ENCODE measurements around the gene USP7.
A peak's percentile ranks its signal among the peaks of the same experiment; 100 is the strongest.
"Not testable (repeated sequence)": the region's sequence is repeated elsewhere in the genome, so short reads cannot be mapped to it uniquely, and the experiment has no call there.

Gene USP7

DNA sequence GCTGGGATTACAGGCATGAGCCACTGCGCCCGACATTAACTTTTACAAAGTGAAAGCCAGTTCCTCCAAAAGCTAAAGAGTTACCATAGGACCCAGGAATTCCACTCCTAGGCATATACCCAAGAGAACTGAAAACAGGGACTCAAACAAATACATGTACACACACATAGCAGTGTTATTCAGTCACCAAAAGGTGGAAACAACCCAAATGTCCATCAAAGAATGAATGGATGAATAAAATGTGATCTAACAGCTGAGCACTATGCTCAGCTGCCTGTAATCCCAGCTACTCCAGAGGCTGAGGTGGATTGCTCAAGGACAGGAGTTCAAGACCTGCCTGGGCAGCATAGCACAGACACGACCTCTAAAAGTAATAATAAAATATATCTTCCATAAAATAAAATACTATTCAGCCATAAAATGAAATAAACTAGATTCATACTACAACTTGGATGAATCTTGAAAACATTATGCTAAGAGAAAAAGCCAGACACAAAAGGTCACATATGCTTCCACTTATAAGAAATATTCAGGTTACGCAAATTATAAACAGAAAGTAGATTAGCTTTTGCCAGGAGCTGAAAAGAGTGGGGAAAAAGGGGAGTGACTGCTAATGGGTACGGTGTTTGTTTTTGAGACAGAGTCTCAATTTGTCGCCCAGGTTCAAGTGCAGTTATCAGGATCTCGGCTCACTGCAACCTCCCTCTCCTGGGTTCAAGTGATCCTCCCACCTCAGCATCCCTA lies 9.3 kb upstream of the USP7 start:
- DNase-seq: no peak

DNA sequence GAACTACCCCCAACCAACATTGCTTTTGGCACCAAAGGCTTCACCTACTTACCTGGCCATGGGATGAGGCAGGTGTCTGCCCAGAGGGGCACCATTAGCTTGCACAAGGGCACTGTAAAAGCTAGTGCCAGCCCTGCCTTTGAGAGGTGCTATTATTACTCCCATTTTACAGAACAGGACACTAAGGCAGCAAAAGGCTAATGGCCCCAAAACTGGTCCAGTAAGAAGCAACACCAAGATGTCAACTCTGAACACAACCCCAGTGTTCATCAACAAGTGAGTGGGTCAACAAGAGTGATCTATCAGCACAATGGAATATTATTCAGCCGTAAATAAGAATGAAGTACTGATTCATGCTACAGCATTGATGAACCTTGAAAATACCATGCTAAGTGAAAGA lies 7.7 kb upstream of the USP7 start:
- no peak for DNase-seq

DNA sequence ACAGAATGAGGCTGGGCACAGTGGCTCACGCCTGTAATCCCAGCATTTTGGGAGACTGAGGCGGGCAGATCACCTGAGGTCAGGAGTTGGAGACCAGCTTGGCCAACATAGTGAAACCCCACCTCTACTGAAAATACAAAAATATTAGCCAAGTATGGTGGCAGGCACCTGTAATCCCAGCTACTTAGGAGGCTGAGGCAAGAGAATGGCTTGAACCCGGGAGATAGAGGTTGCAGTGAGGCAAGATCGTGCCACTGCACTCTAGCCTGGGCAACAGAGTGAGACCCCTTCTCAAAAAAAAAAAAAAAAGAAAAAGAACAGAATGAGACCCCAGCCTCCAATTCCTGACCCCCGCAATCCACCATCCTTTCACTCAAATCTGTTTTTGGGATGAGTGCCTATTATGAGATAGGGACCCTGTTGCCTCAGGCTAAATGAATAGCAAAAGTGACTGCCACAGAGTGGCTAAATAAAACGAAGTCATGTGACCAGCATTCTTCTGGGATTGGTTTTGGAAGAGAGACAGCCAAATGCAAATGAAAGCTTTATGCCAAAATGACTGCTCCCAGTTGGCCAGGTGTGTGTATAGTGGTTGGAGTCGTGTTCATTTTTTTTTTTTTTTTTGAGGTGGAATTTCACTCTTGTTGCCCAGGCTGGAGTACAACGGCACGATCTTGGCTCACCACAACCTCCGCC lies 5.6 kb upstream of the USP7 start:
- DNase-seq: peak; percentile 21

DNA sequence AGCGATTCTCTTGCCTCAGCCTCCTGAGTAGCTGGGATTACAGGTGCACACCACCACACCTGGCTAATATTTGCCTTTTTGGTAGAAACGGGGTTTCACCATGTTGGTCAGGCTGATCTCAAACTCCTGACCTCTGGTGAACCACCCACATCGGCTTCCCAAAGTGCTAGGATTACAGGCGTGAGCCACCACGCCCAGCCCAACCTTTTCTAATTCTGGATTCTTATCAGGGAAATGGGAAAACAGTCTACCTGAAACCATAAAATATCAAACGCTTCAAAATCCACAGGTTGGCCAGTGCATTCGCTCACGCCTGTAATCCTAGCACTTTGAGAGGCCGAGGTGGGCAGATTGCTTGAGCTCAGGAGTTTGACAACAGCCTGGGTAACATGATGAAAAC lies 4.3 kb upstream of the USP7 start:
- not testable (repeated sequence) for DNase-seq

DNA sequence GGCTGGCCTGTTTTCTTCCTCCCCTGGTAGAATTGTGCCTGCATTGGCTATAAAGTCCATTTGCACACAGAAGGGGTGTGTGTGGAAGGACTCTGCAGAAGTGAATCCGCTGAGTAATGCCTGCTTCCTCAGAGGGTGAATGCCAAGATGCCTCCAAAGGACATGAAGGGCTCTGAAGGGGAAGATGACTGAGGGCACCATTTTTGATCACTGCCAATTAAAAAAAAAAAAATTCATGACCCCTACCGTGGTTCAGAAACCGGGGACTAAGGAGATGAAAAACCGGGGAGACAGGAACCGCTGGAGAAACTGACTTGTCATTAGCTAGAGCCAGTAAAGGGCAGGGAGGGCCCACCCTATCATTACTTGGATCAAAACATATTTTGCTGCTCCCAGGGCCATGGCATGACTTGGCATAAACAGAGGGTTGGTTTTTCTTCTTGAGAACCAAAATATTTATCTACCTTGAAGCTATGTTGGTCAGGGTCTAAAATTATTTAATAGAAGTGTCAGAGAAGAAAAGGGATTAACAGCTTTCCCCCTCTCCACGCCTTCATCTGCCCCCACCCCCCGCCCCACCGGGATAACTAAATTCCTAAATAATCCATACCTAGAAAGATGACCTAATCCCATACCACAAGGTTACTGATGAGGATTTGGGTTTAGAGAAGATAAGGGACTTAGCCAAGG lies 3.6 kb upstream of the USP7 start:
- no peak for DNase-seq

DNA sequence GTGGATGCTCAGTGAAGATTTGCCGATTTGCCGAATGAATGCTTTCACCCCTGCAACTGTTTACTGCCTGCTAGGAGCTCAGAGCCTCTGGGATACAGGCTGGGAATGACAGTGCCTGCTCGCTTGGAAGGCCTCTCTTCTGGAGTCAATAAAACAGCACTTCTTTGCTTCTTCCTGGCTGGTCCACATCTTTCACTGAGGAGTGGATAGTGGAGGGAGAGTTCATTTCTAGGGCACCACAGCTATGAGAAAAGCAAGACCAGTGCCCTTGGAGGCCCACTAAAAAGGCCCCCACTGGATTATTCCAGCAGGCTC lies 3.1 kb upstream of the USP7 start:
- no peak for DNase-seq

DNA sequence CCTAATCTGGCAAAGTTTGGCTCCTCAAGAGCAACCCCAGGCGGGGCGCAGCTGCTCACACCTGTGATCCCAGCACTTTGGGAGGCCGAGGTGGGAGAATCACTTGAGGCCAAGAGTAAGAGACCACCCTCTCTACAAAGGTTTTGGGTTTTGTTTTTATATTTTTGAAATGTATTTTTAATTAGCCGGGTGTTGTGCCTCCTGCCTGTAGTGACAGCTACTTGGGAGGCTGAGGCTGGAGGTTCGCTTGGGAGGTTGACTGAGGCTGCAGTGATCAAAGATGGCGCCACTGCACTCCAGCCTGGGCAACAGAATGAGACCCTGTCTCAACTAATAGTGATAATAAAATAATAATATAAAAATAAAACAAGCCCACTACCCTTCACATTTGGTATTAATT lies 756 bp upstream of the USP7 start:
- DNase-seq: no peak

DNA sequence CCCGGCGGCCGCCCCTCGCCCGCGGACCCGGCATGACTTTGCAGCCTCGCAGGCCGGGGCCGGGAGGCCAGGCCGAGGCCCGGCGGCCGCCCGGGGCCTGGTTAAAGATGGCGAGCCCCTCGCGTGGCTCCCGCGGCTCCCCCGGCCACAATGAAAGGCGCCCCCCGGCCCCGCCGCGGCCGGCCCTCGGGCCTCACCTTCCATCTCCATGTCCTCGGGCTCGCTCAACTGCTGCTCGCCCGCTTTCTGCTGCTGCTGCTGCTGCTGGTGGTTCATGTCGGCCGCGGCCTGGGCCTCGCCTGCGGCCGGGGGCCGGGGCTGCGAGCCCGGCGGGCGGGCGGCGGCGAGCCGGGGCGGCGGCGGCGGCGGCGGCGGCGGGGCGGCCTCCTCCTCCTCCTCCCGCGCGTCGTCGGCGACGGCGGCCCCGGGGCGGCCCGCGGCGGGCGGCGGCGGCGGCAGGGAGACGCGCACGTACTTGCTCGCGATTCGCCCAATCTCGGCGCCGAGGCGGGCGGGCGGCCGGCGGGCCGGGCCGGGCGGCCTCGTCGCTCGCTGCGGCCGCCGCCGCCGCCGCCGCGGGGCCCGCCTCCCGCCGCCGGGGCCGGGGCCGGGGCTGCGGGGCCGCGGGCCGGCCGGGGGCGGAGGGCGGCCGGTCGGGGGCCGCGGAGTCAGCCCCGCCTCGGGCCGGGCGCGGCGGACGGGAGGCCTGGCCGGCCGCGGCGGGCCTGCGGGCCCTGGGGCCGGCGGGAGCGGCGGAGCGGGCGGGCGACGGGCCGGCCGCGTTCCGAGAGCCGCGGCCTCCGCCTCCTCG lies 491 bp downstream of the USP7 start:
- no peak for DNase-seq

DNA sequence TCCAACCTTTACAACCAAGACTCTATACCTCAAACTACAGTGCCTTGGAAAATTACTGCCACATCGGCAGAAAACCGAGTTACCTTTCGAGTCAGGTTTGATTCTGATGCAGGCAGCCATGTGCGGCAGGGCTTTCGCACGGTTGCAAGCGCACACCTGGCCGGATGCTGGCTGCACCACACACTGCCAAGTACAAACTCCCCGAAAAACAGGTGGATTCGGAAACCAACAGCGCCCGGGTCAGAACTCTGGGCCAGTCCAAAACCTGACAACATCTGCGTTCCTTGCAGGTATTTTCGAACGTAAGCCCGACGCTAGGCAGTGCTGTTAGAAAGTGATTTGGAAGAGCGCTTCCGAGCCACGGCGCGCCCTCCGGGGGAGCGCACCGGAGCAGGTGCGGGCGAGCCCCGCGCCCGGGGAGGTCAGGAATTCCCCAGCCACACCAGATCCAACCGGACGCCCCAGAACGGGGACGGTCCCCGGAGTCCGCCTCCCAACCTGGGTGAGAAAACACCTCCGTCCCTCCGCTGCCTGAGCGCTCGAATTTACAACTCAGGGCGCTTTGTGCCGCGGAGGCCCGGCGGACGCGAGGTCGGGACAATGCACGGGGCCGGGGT lies 1.2 kb downstream of the USP7 start:
- DNase-seq: no peak

DNA sequence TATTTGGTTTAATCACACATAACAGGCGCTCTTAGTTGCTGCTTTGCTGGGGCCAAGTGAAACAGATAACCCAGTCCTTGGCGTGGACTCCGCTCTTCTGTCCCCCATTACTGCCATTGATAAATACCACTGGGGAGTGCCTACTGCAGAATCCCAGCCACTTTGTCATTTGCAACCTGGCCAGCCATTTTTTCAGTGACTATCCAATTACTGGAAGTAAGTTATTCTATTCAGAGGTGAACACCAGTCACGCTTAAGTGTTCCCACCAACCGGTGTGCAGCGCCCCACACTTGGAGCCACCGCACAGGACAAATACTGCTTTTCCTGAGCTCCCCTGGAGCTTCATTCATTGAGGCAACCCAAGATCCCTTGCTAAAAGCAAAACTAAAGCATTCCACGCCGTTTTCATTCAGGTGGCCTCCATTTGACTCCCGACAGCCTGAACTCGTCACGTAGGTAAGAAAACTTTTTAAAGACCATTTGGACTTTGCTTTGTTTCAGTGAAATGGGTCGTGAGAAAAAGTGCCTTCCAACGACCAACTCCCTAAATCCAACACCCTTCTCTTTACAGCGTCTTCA lies 1.8 kb downstream of the USP7 start:
- no peak for DNase-seq

DNA sequence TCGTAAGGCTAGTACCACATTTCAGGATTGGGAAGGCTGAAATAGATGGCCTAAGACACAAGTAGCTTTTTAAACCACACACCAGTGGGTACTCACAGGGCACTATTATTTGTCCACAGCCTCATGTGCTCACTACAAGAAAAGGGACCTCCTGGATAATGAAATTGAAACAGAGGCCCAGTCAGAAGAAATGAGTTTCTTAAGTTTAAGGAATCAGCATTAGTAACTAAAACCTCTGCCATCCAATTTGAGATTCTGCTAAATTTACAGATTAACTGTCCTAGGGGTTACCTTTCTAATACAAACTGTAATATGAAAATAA lies 3.0 kb downstream of the USP7 start:
- DNase-seq: no peak

DNA sequence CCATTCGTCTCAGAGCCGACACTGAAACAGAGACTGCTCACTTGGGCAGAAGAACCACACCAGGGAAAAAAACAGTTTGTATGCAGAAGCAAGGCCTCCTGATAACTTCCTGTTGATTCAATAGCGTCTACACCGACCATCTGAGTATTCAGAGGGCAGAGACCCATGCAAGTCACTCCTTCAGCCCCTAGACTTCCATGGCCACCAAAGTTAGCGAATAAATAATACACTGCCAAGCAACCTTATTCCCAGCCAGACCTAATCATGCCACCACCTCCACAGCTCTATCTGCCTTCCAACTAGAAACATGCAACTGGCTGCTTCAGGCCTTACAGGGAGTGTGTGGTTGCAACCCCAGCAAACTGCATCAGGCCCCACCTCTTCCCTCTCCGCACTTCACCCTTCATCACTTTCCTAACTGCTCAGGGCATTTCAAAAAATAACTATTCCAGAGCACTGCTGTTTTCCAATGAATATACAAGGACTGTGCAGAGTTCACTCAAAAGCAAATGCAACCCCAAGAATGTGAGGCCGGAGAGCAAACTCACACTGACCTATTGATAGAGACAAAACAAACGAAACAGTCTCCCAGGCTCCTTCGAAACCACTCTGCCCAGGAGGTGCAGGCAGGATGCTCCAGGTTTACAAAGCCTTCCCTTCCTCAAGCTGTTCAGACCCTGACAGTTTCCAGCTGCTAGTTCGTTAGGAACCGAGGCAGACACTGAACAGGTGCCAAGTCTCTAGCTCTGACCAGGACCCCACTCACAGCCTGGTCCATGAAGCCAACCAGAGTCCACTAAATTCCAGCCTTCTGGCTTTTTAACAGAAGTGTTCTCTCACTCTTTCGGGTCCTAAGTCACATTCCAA lies 3.6 kb downstream of the USP7 start:
- no peak for DNase-seq

DNA sequence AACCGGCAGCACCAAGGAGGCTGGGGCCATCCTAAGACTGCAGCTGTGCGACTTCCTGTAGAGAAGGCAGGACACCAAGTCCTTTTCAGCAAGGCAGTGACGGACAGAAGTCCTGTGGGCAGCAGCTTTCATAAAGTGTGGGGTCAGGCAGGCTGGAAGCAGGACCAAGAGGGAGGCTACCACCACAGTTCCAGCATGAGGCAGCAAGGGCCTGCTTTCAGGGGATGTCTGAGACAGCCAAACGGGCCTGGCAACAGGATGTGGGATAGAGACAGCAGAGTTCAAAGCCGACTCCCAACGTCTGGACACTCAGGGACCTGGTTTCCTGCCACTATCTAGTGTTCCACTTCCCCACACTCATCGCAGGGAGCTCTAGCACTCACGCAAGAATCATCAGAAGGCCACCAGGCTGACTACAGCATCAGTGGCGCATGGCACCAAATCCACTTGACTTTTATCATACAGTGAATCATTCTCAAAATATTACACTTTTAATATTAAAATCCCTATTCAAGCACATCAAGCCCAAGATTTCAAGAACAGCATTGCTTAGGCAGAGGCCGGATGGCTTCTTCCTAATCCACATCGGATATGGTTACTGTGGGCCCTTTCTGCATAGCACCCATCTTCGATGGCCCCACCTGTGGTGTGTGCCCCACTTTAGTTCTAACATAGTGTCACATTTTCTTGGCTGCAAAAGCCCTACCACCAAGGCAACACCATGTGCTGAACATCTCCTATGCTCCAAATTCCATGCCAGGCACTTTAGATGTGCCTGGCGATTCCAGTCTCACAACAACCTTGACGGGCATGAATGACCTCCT lies 5.2 kb downstream of the USP7 start:
- DNase-seq: no peak

DNA sequence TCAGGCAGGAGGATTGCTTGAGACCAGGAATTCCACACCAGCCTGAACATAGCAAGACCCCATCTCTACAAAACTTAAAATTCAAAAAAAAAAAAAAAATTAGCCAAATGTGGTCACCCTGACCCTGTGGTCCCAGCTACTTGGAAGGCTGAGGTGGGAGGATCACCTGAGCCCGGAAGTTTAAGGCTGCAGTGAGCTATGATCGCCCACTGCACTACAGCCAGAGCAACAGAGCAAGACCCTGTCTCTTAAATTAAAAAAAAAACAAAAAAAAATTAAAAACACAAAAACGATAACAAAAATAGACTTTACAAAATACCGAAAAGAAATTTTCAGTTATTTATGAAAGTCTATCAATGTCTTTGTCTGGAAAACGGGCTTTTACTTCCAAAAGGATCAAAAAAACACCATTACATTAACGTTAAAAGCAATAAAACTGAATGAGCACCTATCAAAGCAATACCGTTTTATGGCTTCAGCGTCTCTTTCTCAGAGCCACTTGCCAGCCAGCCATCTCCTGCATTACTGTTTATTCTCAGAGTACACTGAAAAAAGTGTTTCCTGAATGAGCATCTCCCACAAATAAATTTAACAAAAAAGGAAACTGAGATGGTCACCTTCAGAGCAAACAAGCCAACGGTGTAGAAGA lies 6.1 kb downstream of the USP7 start:
- no peak for DNase-seq

DNA sequence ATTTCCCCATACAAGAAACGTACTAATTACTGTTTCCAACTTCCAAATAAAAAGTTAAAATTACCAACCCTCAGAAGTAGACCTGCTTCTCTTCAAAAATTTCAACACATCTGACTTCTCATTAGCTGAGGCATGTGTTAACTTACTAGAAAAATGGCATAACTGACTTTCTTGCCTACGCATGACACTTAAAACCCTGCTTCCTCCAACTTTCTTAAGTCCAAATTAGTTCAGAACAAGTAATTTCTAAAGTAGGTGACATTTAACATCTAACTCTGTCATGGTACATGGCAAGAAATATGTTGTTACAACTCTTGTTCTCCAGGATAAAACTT lies 6.7 kb downstream of the USP7 start:
- DNase-seq: no peak

DNA sequence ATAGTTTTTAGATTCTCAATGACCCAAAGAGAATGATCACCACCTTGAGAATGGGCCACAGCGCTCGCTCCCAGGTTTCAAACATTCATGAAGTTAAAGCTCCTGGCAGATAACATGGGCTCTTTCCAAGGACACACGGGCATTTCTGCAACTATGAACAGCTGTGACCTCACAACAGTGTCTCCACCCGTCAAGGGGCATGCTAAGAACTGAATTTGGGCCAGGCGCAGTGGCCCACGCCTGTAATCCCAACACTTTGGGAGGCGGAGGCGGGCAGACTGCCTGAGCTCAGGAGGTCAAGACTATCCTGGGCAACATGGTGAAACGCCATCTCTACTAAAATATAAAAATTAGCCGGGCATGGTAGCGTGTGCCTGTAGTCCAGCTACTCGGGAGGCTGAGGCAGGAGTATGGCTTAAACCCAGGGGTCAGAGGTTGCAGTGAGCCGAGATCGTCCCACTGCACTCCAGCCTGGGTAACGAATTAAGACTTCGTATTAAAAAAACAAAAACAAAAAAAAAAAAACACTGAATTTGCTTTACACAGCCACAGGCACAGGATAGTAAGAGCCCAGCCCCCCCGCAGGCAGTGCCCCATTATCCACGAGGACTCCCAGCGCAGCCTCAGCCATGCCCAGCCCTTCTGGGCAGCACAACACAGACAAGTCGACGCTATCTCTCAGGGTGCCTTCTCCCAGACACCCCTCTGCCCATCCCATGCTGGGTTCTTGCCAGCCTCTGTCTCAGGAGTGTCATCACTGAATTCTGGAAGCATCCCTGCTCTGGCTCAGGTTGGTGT lies 7.2 kb downstream of the USP7 start:
- no peak for DNase-seq

DNA sequence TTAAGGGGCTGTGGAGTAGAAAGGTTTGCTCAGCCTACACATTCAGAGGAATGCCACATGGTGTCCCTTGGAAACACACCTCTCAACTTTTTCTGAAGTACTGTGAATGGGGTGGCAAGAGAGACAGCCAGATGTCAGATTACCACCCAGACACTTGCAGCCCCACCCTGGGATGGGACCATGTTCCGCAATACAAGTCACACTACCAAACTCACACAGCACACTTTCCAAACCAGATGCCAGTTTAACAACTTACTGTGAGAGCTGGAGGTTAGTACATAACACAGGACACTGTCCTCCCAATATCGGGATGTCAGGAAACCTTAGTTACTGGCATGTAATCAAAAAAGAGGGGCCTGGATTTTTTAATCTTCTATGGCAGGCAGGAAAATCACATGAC lies 7.9 kb downstream of the USP7 start:
- DNase-seq: no peak

DNA sequence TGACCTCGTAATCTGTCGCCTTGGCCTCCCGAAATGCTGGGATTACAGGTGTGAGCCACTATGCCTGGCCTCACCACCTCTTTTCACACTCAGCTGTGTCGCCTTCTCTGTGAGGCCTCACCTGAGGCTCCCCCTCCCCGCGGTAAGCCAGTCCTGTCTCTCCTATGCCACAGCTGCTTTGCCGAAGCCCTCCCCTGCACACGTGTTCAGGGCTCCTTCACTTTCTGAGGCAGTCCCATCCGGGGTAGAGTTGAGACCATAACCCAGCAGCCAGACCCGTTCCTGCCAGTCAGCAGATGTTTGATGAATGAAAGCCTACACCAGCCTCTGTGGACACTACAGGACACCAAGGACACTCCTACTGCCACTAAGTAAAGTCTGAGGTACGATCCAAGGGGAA lies 10.6 kb downstream of the USP7 start:
- no peak for DNase-seq

DNA sequence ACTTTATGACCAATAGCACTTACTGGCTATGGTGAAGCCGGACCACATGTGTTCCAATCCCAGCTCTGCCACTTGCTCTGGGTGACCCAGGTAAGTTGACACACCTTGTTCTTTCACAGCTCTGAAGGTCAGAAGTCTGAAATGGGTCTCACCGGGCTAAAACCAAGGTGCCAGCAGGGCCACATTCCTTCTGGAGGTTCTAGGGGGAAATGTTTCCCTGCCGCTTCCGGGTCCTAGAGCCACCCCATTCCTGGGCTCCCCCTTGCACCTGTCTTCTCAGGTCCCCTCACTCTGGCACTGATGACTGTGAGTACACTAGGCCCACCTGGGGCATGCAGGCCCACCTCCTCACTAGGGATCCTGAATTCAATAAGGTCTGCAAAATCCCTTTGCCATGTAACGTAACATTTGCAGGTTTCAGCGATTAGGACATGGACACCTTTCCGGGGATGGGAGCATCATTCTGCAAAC lies 11.4 kb downstream of the USP7 start:
- no peak for DNase-seq

Measured in NCI-H2029 treated with DMSO at 0.1 percent for 48 hours (cell line).